ENCODE measurements around the gene ZNF280B.

The ZNF280B gene

GRCh38 chr22:22485524-22485923 lies 23.0 kb downstream of the ZNF280B start (continued):
- TF ChIP-seq PATZ1 (CRISPR knock-in tag; IDR thresholded peaks at IDR 0.05; ENCODE audit: borderline replicate concordance), result no peak
- no peak for TF ChIP-seq OSR1 (CRISPR knock-in tag; IDR thresholded peaks at IDR 0.05)
- TF ChIP-seq ISL1 (CRISPR knock-in tag; IDR thresholded peaks at IDR 0.05), result no peak
- TF ChIP-seq TCF4 (CRISPR knock-in tag; IDR thresholded peaks at IDR 0.05; ENCODE audit: borderline replicate concordance), result no peak
- TF ChIP-seq ARNTL (CRISPR knock-in tag; IDR thresholded peaks at IDR 0.05; ENCODE audit: borderline replicate concordance, low read depth), result no peak
- TF ChIP-seq TOX (CRISPR knock-in tag; IDR thresholded peaks at IDR 0.05; ENCODE audit: borderline replicate concordance), result no peak
- no peak for TF ChIP-seq RARB (CRISPR knock-in tag; IDR thresholded peaks at IDR 0.05)

DNA sequence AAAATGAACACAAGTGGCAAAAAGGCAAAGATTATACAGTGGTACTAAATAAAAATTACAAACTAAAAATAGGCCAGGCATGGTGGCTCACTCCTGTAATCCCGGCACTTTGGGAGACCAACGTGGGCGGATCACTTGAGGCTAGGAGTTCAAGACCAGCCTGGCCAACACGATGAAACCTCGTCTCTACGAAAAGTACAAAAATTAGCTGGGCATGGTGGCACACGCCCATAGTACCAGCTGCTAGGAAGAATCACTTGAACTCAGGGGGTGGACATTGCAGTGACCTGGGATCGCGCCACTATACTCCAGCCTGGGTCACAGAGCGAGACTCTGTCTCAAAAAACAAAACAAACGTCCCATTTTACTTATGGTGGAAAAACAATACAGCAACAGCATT lies 24.5 kb downstream of the ZNF280B start:
- no peak for ATAC-seq
- TF ChIP-seq TOX (CRISPR knock-in tag; IDR thresholded peaks at IDR 0.05; ENCODE audit: borderline replicate concordance) (no peak), ZNF8 (CRISPR knock-in tag; IDR thresholded peaks at IDR 0.05) (no peak), RARB (CRISPR knock-in tag; IDR thresholded peaks at IDR 0.05) (no peak), ISL1 (CRISPR knock-in tag; IDR thresholded peaks at IDR 0.05) (no peak), ARNTL (CRISPR knock-in tag; IDR thresholded peaks at IDR 0.05; ENCODE audit: borderline replicate concordance, low read depth) (no peak), ZNF565 (CRISPR knock-in tag; conservative IDR thresholded peaks at IDR 0.05; ENCODE audit: low read depth) (no peak), TCF4 (CRISPR knock-in tag; IDR thresholded peaks at IDR 0.05; ENCODE audit: borderline replicate concordance) (no peak), PPARA (CRISPR knock-in tag; IDR thresholded peaks at IDR 0.05; ENCODE audit: borderline replicate concordance) (no peak), ZNF70 (CRISPR knock-in tag; IDR thresholded peaks at IDR 0.05) (no peak), SNAI2 (CRISPR knock-in tag; IDR thresholded peaks at IDR 0.05) (no peak), POU6F1 (CRISPR knock-in tag; IDR thresholded peaks at IDR 0.05; ENCODE audit: borderline replicate concordance, low read depth) (no peak), OSR1 (CRISPR knock-in tag; IDR thresholded peaks at IDR 0.05) (no peak), GLIS3 (CRISPR knock-in tag; IDR thresholded peaks at IDR 0.05) (no peak), BACH2 (CRISPR knock-in tag; IDR thresholded peaks at IDR 0.05; ENCODE audit: borderline replicate concordance) (no peak), ESRRG (CRISPR knock-in tag; IDR thresholded peaks at IDR 0.05) (no peak)
- TF ChIP-seq, protein P1, sequence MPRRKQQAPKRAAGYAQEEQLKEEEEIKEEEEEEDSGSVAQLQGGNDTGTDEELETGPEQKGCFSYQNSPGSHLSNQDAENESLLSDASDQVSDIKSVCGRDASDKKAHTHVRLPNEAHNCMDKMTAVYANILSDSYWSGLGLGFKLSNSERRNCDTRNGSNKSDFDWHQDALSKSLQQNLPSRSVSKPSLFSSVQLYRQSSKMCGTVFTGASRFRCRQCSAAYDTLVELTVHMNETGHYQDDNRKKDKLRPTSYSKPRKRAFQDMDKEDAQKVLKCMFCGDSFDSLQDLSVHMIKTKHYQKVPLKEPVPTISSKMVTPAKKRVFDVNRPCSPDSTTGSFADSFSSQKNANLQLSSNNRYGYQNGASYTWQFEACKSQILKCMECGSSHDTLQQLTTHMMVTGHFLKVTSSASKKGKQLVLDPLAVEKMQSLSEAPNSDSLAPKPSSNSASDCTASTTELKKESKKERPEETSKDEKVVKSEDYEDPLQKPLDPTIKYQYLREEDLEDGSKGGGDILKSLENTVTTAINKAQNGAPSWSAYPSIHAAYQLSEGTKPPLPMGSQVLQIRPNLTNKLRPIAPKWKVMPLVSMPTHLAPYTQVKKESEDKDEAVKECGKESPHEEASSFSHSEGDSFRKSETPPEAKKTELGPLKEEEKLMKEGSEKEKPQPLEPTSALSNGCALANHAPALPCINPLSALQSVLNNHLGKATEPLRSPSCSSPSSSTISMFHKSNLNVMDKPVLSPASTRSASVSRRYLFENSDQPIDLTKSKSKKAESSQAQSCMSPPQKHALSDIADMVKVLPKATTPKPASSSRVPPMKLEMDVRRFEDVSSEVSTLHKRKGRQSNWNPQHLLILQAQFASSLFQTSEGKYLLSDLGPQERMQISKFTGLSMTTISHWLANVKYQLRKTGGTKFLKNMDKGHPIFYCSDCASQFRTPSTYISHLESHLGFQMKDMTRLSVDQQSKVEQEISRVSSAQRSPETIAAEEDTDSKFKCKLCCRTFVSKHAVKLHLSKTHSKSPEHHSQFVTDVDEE (CRISPR knock-in tag; IDR thresholded peaks at IDR 0.05), result no peak

DNA sequence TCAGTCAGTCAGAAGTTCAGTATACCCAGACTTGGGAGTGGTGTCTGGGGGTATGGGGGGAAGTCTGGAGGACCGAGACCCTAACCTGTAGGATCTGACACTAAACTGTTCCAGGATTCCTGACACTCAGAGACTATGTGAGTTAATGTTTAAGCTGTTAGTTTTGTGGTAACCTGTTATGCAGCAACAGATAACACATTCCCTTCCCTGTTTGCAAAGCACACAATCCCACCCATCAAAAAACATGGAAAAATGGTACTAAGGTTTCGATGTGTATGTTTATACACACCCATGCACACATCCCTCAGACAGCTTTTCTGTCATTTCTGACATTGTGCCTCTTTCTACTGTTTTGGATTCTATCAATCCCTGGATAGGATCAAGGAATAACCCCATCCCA lies 27.6 kb downstream of the ZNF280B start:
- ATAC-seq, result no peak
- no peak for TF ChIP-seq ZNF565 (CRISPR knock-in tag; conservative IDR thresholded peaks at IDR 0.05; ENCODE audit: low read depth)
- TF ChIP-seq OSR1 (CRISPR knock-in tag; IDR thresholded peaks at IDR 0.05), result no peak
- TF ChIP-seq, protein P1 (CRISPR knock-in tag; IDR thresholded peaks at IDR 0.05), result no peak
- TF ChIP-seq ZNF70 (CRISPR knock-in tag; IDR thresholded peaks at IDR 0.05), result no peak
- TF ChIP-seq SNAI2 (CRISPR knock-in tag; IDR thresholded peaks at IDR 0.05), result no peak
- TF ChIP-seq BACH2 (CRISPR knock-in tag; IDR thresholded peaks at IDR 0.05; ENCODE audit: borderline replicate concordance), result no peak
- no peak for TF ChIP-seq CSDC2 (CRISPR knock-in tag; IDR thresholded peaks at IDR 0.05)
- no peak for TF ChIP-seq PPARA (CRISPR knock-in tag; IDR thresholded peaks at IDR 0.05; ENCODE audit: borderline replicate concordance)
- TF ChIP-seq, protein P2, sequence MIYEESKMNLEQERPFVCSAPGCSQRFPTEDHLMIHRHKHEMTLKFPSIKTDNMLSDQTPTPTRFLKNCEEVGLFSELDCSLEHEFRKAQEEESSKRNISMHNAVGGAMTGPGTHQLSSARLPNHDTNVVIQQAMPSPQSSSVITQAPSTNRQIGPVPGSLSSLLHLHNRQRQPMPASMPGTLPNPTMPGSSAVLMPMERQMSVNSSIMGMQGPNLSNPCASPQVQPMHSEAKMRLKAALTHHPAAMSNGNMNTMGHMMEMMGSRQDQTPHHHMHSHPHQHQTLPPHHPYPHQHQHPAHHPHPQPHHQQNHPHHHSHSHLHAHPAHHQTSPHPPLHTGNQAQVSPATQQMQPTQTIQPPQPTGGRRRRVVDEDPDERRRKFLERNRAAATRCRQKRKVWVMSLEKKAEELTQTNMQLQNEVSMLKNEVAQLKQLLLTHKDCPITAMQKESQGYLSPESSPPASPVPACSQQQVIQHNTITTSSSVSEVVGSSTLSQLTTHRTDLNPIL (CRISPR knock-in tag; IDR thresholded peaks at IDR 0.05; ENCODE audit: low read depth), result no peak
- TF ChIP-seq CSRNP3 (CRISPR knock-in tag; IDR thresholded peaks at IDR 0.05), result no peak
- TF ChIP-seq PATZ1 (CRISPR knock-in tag; IDR thresholded peaks at IDR 0.05; ENCODE audit: borderline replicate concordance), result no peak
- TF ChIP-seq ARNTL (CRISPR knock-in tag; IDR thresholded peaks at IDR 0.05; ENCODE audit: borderline replicate concordance, low read depth), result no peak
- TF ChIP-seq GLIS3 (CRISPR knock-in tag; IDR thresholded peaks at IDR 0.05), result no peak
- TF ChIP-seq ZNF8 (CRISPR knock-in tag; IDR thresholded peaks at IDR 0.05), result no peak
- no peak for TF ChIP-seq ZFP3 (CRISPR knock-in tag; IDR thresholded peaks at IDR 0.05)
